HepG2 (cell line): ENCODE data around the gene CHST6. TPM values are rescaled to one million over a fixed set of nuclear protein-coding genes. Genes with fewer than 3 reads are reported as not detected.

Experiments
- AKNA ChIP-seq: sonication (generic); formaldehyde crosslinking; IDR thresholded peaks from 2 replicates; pipeline ENCODE4 v1.4.0; 2020; ENCODE audit warnings: missing genetic modification reagents, borderline replicate concordance
- ARNT ChIP-seq: fragments of 450-650 bp; IDR thresholded peaks from 2 replicates; pipeline ENCODE4 v1.6.1; 2017
- FLYWCH1 ChIP-seq: sonication (generic); formaldehyde crosslinking; IDR thresholded peaks from 2 replicates; pipeline ENCODE4 v1.8.1; 2023; ENCODE audit warnings: mild to moderate bottlenecking, missing genetic modification reagents
- IRX3 ChIP-seq: sonication (generic); formaldehyde crosslinking; IDR thresholded peaks from 2 replicates; pipeline ENCODE4 v1.8.1; 2023; ENCODE audit warnings: mild to moderate bottlenecking, low read depth, missing genetic modification reagents, borderline replicate concordance
- MAFF ChIP-seq: IDR thresholded peaks from 2 replicates; pipeline ENCODE4 v1.6.1; 2011; ENCODE audit warnings: low read depth, low read length, improper control_type of control experiment
- MXD4 ChIP-seq: IDR thresholded peaks from 2 replicates; pipeline ENCODE4 v1.6.1; 2016; ENCODE audit warnings: mild to moderate bottlenecking, missing biosample characterization, missing genetic modification reagents
- PAF1 ChIP-seq: IDR thresholded peaks from 2 replicates; pipeline ENCODE4 v1.6.1; 2016; ENCODE audit warnings: missing genetic modification reagents, missing compliant biosample characterization
- PHF8 ChIP-seq: sonication (generic); formaldehyde crosslinking; IDR thresholded peaks from 2 replicates; pipeline ENCODE4 v1.5.0; 2020; ENCODE audit warnings: missing genetic modification reagents
- TRIM22 ChIP-seq: fragments of 450-650 bp; IDR thresholded peaks from 2 replicates; pipeline ENCODE4 v1.6.1; 2017
- ZBTB43 ChIP-seq: sonication (generic); formaldehyde crosslinking; conservative IDR thresholded peaks from 2 replicates; pipeline ENCODE4 v1.4.0; 2020; ENCODE audit warnings: missing genetic modification reagents
- ZIK1 ChIP-seq: sonication (generic); formaldehyde crosslinking; IDR thresholded peaks from 2 replicates; pipeline ENCODE4 v1.5.0; 2020; ENCODE audit warnings: mild to moderate bottlenecking, low read depth, missing genetic modification reagents, borderline replicate concordance
- ZNF263 ChIP-seq: sonication (generic); formaldehyde crosslinking; IDR thresholded peaks from 2 replicates; pipeline ENCODE4 v1.4.0; 2020; ENCODE audit warnings: missing genetic modification reagents
- ZNF550 ChIP-seq: sonication (generic); formaldehyde crosslinking; IDR thresholded peaks from 2 replicates; pipeline ENCODE4 v1.4.0; 2020; ENCODE audit warnings: mild to moderate bottlenecking, missing genetic modification reagents, borderline replicate concordance
- ZNF710 ChIP-seq: sonication (generic); formaldehyde crosslinking; IDR thresholded peaks from 2 replicates; pipeline ENCODE4 v1.5.0; 2020; ENCODE audit warnings: mild to moderate bottlenecking, missing genetic modification reagents, borderline replicate concordance
- ZNF768 ChIP-seq: sonication (generic); formaldehyde crosslinking; IDR thresholded peaks from 2 replicates; pipeline ENCODE4 v1.4.0; 2020; ENCODE audit warnings: missing genetic modification reagents
- polyA plus RNA-seq, 8 experiments: library from polyadenylated mRNA; depleted of rRNA in 3 of 8; stranded (reverse) in 7 of 8; unstranded in 1 of 8; fragments of >200 nt; fragmentation: Illumina TruSeq in 4 of 8; extraction: Trizol in 4 of 8; gene quantifications; 2 replicates each; pipeline versions ENCODE4 v1.2.1 to v1.2.3, GENCODE V29; 2011 to 2016; ENCODE audit warnings: low read depth in 4 of 8, missing spikeins in 1 of 8, mixed read lengths in 1 of 8; ENCODE audit not compliant: insufficient read depth in 1 of 8
- total RNA-seq, 5 experiments: library from RNA; depleted of rRNA; stranded (reverse); fragments of >200 nt; fragmentation: Illumina TruSeq; extraction: Trizol; gene quantifications; 2 replicates each; pipeline ENCODE4 v1.2.3, GENCODE V29; 2016; ENCODE audit warnings: low read depth in 1 of 5
- TF ChIP-seq, protein P1 (sequence below): sonication (generic); formaldehyde crosslinking; IDR thresholded peaks from 2 replicates; pipeline ENCODE4 v1.9.0; 2021; ENCODE audit warnings: missing genetic modification reagents, borderline replicate concordance

CHST6 gene
- total and polyA plus RNA-seq, 2 of the 13 experiments (the other 11 are each of a cell fraction or from before 2014, with no cell fraction given) = 0.18 to 0.91 TPM

GRCh38 chr16:75486014-75486675 is 9.1 kb downstream of the CHST6 start (continued):
- TF ChIP-seq AKNA (CRISPR knock-in tag) (no peak), ZNF263 (CRISPR knock-in tag) (no peak), ZNF768 (CRISPR knock-in tag) (peak; percentile 31; the same call in 1 of the 2 replicates), MXD4 (CRISPR knock-in tag) (no peak), ZNF550 (CRISPR knock-in tag) (no peak), ARNT (no peak), PHF8 (CRISPR knock-in tag) (0 out of 2 replicates have a peak, but pooled peaks have one; percentile 25), MAFF (no peak), IRX3 (CRISPR knock-in tag) (no peak), PAF1 (CRISPR knock-in tag) (no peak), ZBTB43 (CRISPR knock-in tag) (no peak), TRIM22 (no peak), FLYWCH1 (CRISPR knock-in tag) (no peak), ZIK1 (no peak), ZNF710 (CRISPR knock-in tag) (0 out of 2 replicates have a peak, but pooled peaks have one; percentile 47)
- TF ChIP-seq, protein P1, sequence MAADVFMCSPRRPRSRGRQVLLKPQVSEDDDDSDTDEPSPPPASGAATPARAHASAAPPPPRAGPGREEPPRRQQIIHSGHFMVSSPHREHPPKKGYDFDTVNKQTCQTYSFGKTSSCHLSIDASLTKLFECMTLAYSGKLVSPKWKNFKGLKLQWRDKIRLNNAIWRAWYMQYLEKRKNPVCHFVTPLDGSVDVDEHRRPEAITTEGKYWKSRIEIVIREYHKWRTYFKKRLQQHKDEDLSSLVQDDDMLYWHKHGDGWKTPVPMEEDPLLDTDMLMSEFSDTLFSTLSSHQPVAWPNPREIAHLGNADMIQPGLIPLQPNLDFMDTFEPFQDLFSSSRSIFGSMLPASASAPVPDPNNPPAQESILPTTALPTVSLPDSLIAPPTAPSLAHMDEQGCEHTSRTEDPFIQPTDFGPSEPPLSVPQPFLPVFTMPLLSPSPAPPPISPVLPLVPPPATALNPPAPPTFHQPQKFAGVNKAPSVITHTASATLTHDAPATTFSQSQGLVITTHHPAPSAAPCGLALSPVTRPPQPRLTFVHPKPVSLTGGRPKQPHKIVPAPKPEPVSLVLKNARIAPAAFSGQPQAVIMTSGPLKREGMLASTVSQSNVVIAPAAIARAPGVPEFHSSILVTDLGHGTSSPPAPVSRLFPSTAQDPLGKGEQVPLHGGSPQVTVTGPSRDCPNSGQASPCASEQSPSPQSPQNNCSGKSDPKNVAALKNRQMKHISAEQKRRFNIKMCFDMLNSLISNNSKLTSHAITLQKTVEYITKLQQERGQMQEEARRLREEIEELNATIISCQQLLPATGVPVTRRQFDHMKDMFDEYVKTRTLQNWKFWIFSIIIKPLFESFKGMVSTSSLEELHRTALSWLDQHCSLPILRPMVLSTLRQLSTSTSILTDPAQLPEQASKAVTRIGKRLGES (CRISPR knock-in tag) = no peak
